ENCODE results near the gene TLE4. TPM values are rescaled to one million over a fixed set of nuclear protein-coding genes. Genes with fewer than 3 reads are reported as not detected.
A peak's percentile ranks its signal among the peaks of the same experiment; 100 is the strongest.

TLE4 gene
- polyA plus RNA-seq, 1 of the 3 experiments (the other 2 are of a cell fraction), result 40.4 TPM

DNA sequence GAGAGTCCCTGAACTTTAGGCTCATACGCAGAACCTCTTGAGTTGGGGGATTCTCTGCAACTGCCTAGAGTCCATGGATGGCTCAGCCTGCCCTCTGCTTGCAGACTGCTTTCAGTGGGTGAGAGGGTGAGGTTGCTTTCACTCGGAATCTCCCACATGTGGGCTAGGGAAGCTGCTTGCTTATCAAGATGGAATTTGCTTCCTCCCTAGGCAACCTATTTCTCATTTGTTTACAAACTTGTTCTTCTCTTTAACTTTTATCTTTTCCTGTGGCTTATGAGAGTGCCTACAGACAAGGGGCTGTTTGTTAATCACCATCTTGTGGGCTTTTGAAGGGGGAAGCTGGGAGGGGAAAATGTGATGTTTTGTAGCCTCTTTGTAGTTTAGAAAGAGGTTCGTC is 10.0 kb downstream of the TLE4 start:
- peak overlapping the region; percentile 14 to 38; a peak in 2 of 4 replicates for H3K4me3 ChIP-seq (ENCODE audit: low read depth in 2 of 2, low read length in 1 of 2)
- peak overlapping the region; percentile 73 to 97 for H3K27ac ChIP-seq (ENCODE audit: low read depth in 2 of 2, low read length in 1 of 2)
- WGBS (ENCODE audit: low lambda C conversion rate), result 38% methylated on average over 3 of the region's 3 CpGs
- peak overlapping the region; percentile 51; the same call in 1 of the 2 replicates for H3K9ac ChIP-seq
- peaks cover 100% of the 10 kb centered on the region for H3K79me2 ChIP-seq (ENCODE audit: insufficient read depth)
- no peaks in the 10 kb centered on the region for H3K9me2 ChIP-seq
- peak overlapping the region; percentile 75 for H3K4me2 ChIP-seq
- peaks cover 10% of the 10 kb centered on the region for H3F3A ChIP-seq (replicated peaks; ENCODE audit: insufficient read depth)
- no peak overlapping the region for H2AFZ ChIP-seq (ENCODE audit: low read depth)
- H3K4me1 ChIP-seq (ENCODE audit: control insufficient read depth in 1 of 2, insufficient read depth in 2 of 2, low read depth in 1 of 2, low read length in 1 of 2), result peaks cover 32 to 59% of the 10 kb centered on the region in 2 experiments
- no peaks in the 10 kb centered on the region for H3K9me3 ChIP-seq
- DNase-seq, result no peak
- ChIA-PET POLR2A (no interaction called here), CTCF (no interaction called here)
- H3K27me3 ChIP-seq (ENCODE audit: insufficient read depth), result no peaks in the 10 kb centered on the region
- peaks cover 65% of the 10 kb centered on the region for H4K20me1 ChIP-seq (ENCODE audit: insufficient read depth)
- H3K36me3 ChIP-seq (replicated peaks in 1 of 2; ENCODE audit: control insufficient read depth in 1 of 2, insufficient read depth in 2 of 2, low read length in 1 of 2), result peaks cover 47 to 53% of the 10 kb centered on the region in 2 experiments
- TF ChIP-seq, protein P1, sequence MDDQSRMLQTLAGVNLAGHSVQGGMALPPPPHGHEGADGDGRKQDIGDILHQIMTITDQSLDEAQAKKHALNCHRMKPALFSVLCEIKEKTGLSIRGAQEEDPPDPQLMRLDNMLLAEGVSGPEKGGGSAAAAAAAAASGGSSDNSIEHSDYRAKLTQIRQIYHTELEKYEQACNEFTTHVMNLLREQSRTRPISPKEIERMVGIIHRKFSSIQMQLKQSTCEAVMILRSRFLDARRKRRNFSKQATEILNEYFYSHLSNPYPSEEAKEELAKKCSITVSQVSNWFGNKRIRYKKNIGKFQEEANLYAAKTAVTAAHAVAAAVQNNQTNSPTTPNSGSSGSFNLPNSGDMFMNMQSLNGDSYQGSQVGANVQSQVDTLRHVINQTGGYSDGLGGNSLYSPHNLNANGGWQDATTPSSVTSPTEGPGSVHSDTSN (IDR thresholded peaks at IDR 0.05), result no peak
- TF ChIP-seq RAD21 (IDR thresholded peaks at IDR 0.05; ENCODE audit: low read length) (no peak), FOSL2 (IDR thresholded peaks at IDR 0.05; ENCODE audit: borderline replicate concordance, low read depth) (peak; percentile 14; the same call in 1 of the 2 replicates), GABPA (IDR thresholded peaks at IDR 0.05; ENCODE audit: low read depth) (no peak), TAF1 (IDR thresholded peaks at IDR 0.05; ENCODE audit: borderline replicate concordance, low read depth, low read length) (no peak), MEF2A (IDR thresholded peaks at IDR 0.05; ENCODE audit: borderline replicate concordance, low read depth) (no peak), CHD2 (IDR thresholded peaks at IDR 0.05; ENCODE audit: low read length, partially characterized antibody) (no peak), ELF1 (IDR thresholded peaks at IDR 0.05) (no peak), MXI1 (IDR thresholded peaks at IDR 0.05; ENCODE audit: low read depth, low read length) (peak; percentile 40; the same call in 1 of the 2 replicates), RCOR1 (IDR thresholded peaks at IDR 0.05; ENCODE audit: low read length) (no peak), JUND (IDR thresholded peaks at IDR 0.05) (no peak), SIN3A (IDR thresholded peaks at IDR 0.05; ENCODE audit: borderline replicate concordance, low read depth, low read length) (no peak), TEAD4 (IDR thresholded peaks at IDR 0.05; ENCODE audit: borderline replicate concordance, insufficient read depth) (no peak), RFX5 (IDR thresholded peaks at IDR 0.05; ENCODE audit: low read length) (no peak), RXRA (IDR thresholded peaks at IDR 0.05; ENCODE audit: borderline replicate concordance, low read depth) (no peak), FOXJ3 (CRISPR knock-in tag; IDR thresholded peaks at IDR 0.05) (no peak), EP300 (IDR thresholded peaks at IDR 0.05; ENCODE audit: borderline replicate concordance in 1 of 2, low read depth in 1 of 2, low read length in 1 of 2) (no peak), SMC3 (IDR thresholded peaks at IDR 0.05; ENCODE audit: low read depth, low read length) (no peak), FOXM1 (IDR thresholded peaks at IDR 0.05; ENCODE audit: low read depth) (no peak)
- TF ChIP-seq, protein P2, sequence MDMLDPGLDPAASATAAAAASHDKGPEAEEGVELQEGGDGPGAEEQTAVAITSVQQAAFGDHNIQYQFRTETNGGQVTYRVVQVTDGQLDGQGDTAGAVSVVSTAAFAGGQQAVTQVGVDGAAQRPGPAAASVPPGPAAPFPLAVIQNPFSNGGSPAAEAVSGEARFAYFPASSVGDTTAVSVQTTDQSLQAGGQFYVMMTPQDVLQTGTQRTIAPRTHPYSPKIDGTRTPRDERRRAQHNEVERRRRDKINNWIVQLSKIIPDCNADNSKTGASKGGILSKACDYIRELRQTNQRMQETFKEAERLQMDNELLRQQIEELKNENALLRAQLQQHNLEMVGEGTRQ (IDR thresholded peaks at IDR 0.05; ENCODE audit: borderline replicate concordance, low read depth, low read length), result no peak
- TF ChIP-seq, protein P3, sequence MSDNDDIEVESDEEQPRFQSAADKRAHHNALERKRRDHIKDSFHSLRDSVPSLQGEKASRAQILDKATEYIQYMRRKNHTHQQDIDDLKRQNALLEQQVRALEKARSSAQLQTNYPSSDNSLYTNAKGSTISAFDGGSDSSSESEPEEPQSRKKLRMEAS (IDR thresholded peaks at IDR 0.05; ENCODE audit: low read depth), result 0 out of 2 replicates have a peak, but pooled peaks have one; percentile 31
- TF ChIP-seq, protein P4, sequence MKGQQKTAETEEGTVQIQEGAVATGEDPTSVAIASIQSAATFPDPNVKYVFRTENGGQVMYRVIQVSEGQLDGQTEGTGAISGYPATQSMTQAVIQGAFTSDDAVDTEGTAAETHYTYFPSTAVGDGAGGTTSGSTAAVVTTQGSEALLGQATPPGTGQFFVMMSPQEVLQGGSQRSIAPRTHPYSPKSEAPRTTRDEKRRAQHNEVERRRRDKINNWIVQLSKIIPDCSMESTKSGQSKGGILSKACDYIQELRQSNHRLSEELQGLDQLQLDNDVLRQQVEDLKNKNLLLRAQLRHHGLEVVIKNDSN (IDR thresholded peaks at IDR 0.05; ENCODE audit: borderline replicate concordance, low read depth), result no peak
- TF ChIP-seq, protein P5, sequence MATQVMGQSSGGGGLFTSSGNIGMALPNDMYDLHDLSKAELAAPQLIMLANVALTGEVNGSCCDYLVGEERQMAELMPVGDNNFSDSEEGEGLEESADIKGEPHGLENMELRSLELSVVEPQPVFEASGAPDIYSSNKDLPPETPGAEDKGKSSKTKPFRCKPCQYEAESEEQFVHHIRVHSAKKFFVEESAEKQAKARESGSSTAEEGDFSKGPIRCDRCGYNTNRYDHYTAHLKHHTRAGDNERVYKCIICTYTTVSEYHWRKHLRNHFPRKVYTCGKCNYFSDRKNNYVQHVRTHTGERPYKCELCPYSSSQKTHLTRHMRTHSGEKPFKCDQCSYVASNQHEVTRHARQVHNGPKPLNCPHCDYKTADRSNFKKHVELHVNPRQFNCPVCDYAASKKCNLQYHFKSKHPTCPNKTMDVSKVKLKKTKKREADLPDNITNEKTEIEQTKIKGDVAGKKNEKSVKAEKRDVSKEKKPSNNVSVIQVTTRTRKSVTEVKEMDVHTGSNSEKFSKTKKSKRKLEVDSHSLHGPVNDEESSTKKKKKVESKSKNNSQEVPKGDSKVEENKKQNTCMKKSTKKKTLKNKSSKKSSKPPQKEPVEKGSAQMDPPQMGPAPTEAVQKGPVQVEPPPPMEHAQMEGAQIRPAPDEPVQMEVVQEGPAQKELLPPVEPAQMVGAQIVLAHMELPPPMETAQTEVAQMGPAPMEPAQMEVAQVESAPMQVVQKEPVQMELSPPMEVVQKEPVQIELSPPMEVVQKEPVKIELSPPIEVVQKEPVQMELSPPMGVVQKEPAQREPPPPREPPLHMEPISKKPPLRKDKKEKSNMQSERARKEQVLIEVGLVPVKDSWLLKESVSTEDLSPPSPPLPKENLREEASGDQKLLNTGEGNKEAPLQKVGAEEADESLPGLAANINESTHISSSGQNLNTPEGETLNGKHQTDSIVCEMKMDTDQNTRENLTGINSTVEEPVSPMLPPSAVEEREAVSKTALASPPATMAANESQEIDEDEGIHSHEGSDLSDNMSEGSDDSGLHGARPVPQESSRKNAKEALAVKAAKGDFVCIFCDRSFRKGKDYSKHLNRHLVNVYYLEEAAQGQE (IDR thresholded peaks at IDR 0.05; ENCODE audit: low read depth, low read length), result no peak
- TF ChIP-seq, protein P6, sequence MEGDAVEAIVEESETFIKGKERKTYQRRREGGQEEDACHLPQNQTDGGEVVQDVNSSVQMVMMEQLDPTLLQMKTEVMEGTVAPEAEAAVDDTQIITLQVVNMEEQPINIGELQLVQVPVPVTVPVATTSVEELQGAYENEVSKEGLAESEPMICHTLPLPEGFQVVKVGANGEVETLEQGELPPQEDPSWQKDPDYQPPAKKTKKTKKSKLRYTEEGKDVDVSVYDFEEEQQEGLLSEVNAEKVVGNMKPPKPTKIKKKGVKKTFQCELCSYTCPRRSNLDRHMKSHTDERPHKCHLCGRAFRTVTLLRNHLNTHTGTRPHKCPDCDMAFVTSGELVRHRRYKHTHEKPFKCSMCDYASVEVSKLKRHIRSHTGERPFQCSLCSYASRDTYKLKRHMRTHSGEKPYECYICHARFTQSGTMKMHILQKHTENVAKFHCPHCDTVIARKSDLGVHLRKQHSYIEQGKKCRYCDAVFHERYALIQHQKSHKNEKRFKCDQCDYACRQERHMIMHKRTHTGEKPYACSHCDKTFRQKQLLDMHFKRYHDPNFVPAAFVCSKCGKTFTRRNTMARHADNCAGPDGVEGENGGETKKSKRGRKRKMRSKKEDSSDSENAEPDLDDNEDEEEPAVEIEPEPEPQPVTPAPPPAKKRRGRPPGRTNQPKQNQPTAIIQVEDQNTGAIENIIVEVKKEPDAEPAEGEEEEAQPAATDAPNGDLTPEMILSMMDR (IDR thresholded peaks at IDR 0.05), result no peak

Measured in SK-N-SH (cell line).